A172 (cell line): ENCODE measurements around the gene CPM. TPM values are rescaled to one million over a fixed set of nuclear protein-coding genes. Genes with fewer than 3 reads are reported as not detected.
"Not testable (repeated sequence)": the region's sequence is repeated elsewhere in the genome, so short reads cannot be mapped to it uniquely, and the experiment has no call there.

Experiments used
- DNase-seq: peaks from one replicate; pipeline ENCODE4 v3.0.0-alpha.2; 2015; ENCODE audit warnings: low spot score
- total RNA-seq: library from RNA; depleted of rRNA; stranded (reverse); fragments of >200 nt; shearing (Covaris generic); gene quantifications from 2 replicates; pipeline ENCODE4 v1.2.3, GENCODE V29; 2014

CPM gene
- total RNA-seq, 1 experiment from 2014 or later = not detected

DNA sequence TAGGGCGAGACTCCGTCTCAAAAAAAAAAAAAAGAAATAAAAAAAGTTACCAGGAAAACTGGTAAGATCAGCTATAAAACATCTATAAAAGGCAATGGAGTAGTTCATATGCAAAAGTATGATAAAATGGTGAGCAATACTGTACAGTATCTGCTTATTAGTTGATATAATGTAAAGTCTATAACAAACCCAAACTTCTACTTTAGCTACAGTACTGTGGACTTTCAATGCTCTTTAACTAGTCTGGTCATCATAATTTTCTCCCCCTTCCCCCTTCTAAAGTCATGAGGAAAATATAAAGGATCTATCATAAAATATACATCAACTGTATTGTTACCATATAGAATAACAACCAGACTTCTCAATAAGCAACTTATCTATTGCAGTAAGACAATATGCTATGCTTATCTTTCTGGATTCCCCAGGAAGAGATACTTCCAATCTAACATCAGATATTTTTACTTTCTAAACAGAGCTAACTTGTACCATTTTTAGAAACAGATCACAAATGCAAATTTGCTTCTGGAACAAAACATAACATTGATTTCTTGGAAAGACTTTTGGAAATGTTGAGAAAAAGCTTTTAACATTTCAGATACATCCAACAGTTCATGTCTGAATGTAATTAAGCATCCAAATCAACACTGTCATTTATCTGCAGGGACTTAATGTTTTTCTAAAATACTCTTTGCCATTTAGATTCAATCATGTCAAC is 81.2 kb downstream of the CPM start:
- no peak for DNase-seq

DNA sequence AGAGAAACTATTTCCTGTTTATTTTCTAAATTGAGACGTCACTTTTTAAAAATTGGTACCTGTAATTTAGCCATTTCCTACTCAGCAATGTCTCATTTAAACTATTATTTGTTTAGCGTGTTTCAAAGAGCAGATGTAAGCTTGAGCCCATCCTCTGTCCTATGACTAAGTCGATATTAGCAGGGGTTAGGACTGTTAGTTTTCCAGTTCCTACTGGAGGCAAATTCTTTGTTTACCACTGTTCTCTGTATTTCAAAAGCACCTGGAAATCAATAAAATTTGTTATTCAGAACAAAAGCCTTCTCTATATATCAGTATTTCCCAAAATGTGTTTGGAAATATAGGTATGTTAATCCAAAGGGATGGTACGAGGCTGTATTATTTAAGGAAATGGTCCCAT is 82.6 kb downstream of the CPM start:
- no peak for DNase-seq

- no peak for DNase-seq
Observed at GRCh38 chr12:68846811-68847210, 86.2 kb downstream of the CPM start.

GRCh38 chr12:68844788-68845695 is 87.9 kb downstream of the CPM start:
- no peak for DNase-seq

DNA sequence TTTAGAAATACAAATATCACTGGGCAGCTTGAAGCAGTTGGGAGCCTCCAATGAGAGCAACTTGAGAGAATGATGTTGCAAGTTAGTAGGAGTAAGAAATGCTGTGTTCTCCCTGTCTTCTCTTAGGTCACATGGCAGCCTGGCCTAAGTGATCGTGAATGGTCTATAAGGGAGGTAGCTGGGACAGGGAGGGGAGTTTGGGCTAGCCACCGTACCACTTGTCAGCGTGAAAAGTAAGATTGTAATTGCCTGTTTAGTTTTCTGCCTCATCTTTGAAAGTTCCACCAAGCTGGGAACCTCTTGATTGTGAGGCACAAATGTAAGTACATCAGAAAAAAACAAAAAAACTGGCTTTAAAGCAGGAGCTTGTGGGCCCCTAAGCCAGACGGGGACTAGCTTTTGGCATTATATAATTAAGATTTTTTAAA is 88.6 kb downstream of the CPM start:
- no peak for DNase-seq

DNA sequence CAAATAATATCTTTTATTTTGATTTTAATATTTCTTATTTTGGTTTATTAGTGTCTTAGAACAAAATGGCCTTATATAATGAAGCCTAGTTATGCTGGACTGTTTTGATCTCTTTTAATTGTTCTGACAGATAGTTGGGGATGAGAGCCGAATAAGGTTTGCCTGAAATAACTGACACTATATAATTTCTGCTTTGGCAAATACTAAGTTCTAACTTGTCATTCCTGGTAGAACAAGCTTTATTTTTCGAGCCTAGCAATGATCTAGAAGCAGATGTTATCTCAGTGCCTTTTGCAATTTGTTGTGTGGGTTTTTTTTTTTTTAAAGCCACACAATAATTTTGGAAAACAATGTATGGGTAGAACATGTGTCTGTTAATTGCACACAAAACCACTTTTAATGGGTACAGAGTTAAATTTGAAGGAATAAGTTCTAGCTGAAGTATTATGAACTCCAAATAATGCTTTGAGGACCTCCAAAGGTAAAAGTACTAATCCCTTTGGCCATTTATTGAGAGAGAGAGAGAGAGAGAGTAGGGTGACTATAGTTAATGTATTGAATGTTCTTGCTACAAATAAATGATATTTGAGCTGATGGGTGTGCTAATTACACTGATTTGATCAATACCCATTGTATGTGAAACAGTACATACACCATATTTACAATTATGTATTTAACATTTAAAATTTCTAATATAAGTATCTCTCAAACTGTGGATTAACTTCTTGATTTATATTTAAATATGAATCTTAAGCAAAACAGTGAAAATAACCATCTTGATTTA is 90.0 kb downstream of the CPM start:
- no peak for DNase-seq

GRCh38 chr12:68842123-68842522 is 90.8 kb downstream of the CPM start:
- no peak for DNase-seq

- no peak for DNase-seq
Observed at GRCh38 chr12:68841717-68842116, 91.3 kb downstream of the CPM start.

DNA sequence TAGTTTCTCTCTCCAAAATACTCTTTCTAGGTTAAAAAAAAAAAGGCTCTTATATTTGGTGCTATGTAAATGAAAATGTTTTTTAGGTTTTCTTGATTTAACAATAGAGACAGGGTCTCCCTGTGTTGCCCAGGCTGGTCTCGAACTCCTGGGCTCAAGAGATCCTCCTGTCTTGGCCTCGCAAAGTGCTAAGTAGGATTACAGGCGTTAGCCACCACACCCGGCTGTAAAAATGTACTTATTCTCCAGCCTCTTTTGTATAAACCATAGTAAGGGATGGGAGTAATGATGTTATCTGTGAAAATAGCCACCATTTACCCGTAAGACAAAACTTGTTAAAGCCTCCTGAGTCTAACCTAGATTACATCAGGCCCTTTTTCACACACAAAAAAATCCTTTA is 91.8 kb downstream of the CPM start:
- DNase-seq = not testable (repeated sequence)

- no peak for DNase-seq
Observed at GRCh38 chr12:68839183-68840147, 93.5 kb downstream of the CPM start.

- no peak for DNase-seq
Observed at GRCh38 chr12:68838046-68838886, 94.7 kb downstream of the CPM start.

DNA sequence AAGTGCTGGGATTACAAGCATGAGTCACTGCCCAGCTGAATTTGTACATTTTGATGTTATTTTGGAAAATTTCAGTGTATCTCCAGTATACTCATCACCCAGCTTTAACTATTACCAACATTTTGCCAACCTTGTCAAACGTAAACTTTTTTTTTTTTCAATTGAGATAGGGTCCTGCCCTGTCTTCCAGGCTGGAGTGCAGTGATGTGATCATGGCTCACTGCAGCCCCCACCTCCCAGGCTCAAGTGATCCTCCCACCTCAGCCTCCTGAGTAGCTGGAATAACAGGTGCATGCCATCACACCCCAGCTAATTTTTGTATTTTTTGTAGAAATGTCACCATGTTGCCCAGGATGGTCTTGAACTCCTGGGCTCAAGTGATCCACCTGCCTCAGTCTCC is 95.8 kb downstream of the CPM start:
- DNase-seq = no peak

GRCh38 chr12:68835333-68835908 is 97.5 kb downstream of the CPM start:
- no peak for DNase-seq

DNA sequence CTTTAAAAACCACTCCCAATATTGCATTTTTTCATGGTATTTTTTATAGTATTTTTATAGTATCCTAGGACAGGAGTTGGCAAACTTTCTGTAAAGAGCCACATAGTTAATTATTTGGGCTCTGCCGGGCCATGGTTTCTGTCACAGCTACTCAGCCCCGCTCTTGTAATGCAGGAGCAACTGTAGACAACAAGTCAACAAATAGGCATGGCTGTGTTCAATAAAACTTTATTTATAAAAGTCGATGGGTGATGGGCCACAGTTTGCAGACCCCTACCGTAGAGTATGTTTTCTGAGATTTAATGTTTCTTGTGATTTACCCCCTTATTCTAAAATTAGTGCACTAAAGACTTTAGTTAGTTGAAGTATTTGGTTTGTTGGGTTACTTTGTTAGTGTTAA is 99.5 kb downstream of the CPM start:
- DNase-seq = no peak

- DNase-seq = no peak
Observed at GRCh38 chr12:68832504-68832867, 100.5 kb downstream of the CPM start.

- no peak for DNase-seq
Observed at GRCh38 chr12:68831751-68832503, 101.0 kb downstream of the CPM start.

GRCh38 chr12:68831272-68831671 is 101.7 kb downstream of the CPM start:
- no peak for DNase-seq

- no peak for DNase-seq
Observed at GRCh38 chr12:68828672-68829068, 104.3 kb downstream of the CPM start.
